Measurements from ENCODE around the gene CCDC192. TPM values are rescaled to one million over a fixed set of nuclear protein-coding genes. Genes with fewer than 3 reads are reported as not detected.

Gene CCDC192
- total RNA-seq, 1 experiment from 2014 or later = not detected

GRCh38 chr5:127858116-127858784 is 155.1 kb downstream of the CCDC192 start:
- Histone ChIP-seq H3K4me1 (ENCODE audit: insufficient read depth, low read length, poor library complexity, severe bottlenecking) (no peaks in the 10 kb centered on the region), H3K4me3 (ENCODE audit: low read depth, low read length, poor library complexity, severe bottlenecking) (no peak overlapping the region), H3K27me3 (replicated peaks; ENCODE audit: insufficient read depth, low read depth, low read length, poor library complexity) (peaks cover 4% of the 10 kb centered on the region), H3K27ac (ENCODE audit: low read depth, low read length, poor library complexity, severe bottlenecking) (no peak overlapping the region), H3K9me3 (ENCODE audit: low read depth, low read length, poor library complexity, severe bottlenecking) (no peaks in the 10 kb centered on the region), H3K36me3 (ENCODE audit: insufficient read depth, low read length, poor library complexity, severe bottlenecking) (no peaks in the 10 kb centered on the region)
- no TSS peak for BruUV-seq (replicated peaks)
- TF ChIP-seq EZH2 (IDR thresholded peaks at IDR 0.05; ENCODE audit: borderline replicate concordance, low read depth, low read length, poor library complexity, severe bottlenecking) = no peak
- no peak for TF ChIP-seq CTCF (conservative IDR thresholded peaks at IDR 0.05; ENCODE audit: low read depth, low read length)
- no peak for DNase-seq (ENCODE audit: low spot score)
- intact Hi-C loops (cut with micrococcal nuclease; ENCODE audit: unreplicated experiment) = no loop called here
- ChIA-PET POLR2A (ENCODE audit: low non-redundant PET) (no interaction called here), CTCF (no interaction called here)

GRCh38 chr5:127860291-127860690 is 157.1 kb downstream of the CCDC192 start:
- Histone ChIP-seq H3K27ac (ENCODE audit: low read depth, low read length, poor library complexity, severe bottlenecking) (no peak overlapping the region), H3K9me3 (ENCODE audit: low read depth, low read length, poor library complexity, severe bottlenecking) (no peaks in the 10 kb centered on the region), H3K27me3 (replicated peaks; ENCODE audit: insufficient read depth, low read depth, low read length, poor library complexity) (peaks cover 11% of the 10 kb centered on the region), H3K36me3 (ENCODE audit: insufficient read depth, low read length, poor library complexity, severe bottlenecking) (no peaks in the 10 kb centered on the region), H3K4me3 (ENCODE audit: low read depth, low read length, poor library complexity, severe bottlenecking) (no peak overlapping the region), H3K4me1 (ENCODE audit: insufficient read depth, low read length, poor library complexity, severe bottlenecking) (no peaks in the 10 kb centered on the region)
- TF ChIP-seq CTCF (conservative IDR thresholded peaks at IDR 0.05; ENCODE audit: low read depth, low read length) (no peak), EZH2 (IDR thresholded peaks at IDR 0.05; ENCODE audit: borderline replicate concordance, low read depth, low read length, poor library complexity, severe bottlenecking) (no peak)
- intact Hi-C loops (cut with micrococcal nuclease; ENCODE audit: unreplicated experiment) = no loop called here
- ChIA-PET CTCF (no interaction called here), POLR2A (ENCODE audit: low non-redundant PET) (interaction anchor here (0.5 kb wide), 1 partner anchor 327 kb away, joined by 3 read pairs; no protein-coding TSS in a partner anchor)
- no TSS peak for BruUV-seq (replicated peaks)
- no peak for DNase-seq (ENCODE audit: low spot score)

- no TSS peak for BruUV-seq (replicated peaks)
- TF ChIP-seq EZH2 (IDR thresholded peaks at IDR 0.05; ENCODE audit: borderline replicate concordance, low read depth, low read length, poor library complexity, severe bottlenecking) = no peak
- no peak for TF ChIP-seq CTCF (conservative IDR thresholded peaks at IDR 0.05; ENCODE audit: low read depth, low read length)
- Histone ChIP-seq H3K4me3 (ENCODE audit: low read depth, low read length, poor library complexity, severe bottlenecking) (no peak overlapping the region), H3K27me3 (replicated peaks; ENCODE audit: insufficient read depth, low read depth, low read length, poor library complexity) (peaks cover 22% of the 10 kb centered on the region), H3K27ac (ENCODE audit: low read depth, low read length, poor library complexity, severe bottlenecking) (no peak overlapping the region), H3K36me3 (ENCODE audit: insufficient read depth, low read length, poor library complexity, severe bottlenecking) (no peaks in the 10 kb centered on the region), H3K9me3 (ENCODE audit: low read depth, low read length, poor library complexity, severe bottlenecking) (no peaks in the 10 kb centered on the region), H3K4me1 (ENCODE audit: insufficient read depth, low read length, poor library complexity, severe bottlenecking) (no peaks in the 10 kb centered on the region)
- CTCF ChIA-PET = no interaction called here
- POLR2A ChIA-PET (ENCODE audit: low non-redundant PET) = no interaction called here
- no peak for DNase-seq (ENCODE audit: low spot score)
- intact Hi-C loops (cut with micrococcal nuclease; ENCODE audit: unreplicated experiment) = no loop called here
Observed at GRCh38 chr5:127863161-127863560, 160.0 kb downstream of the CCDC192 start.
